Glutamatergic neuron (in vitro differentiated cells): ENCODE measurements around the gene MDC1. TPM values are rescaled to one million over a fixed set of nuclear protein-coding genes. Genes with fewer than 3 reads are reported as not detected.

ENCODE experiments used
- DNase-seq: peaks from one replicate; pipeline ENCODE4 v3.0.0; 2022
- H3K27ac Mint-ChIP-seq: one replicate; pipeline ENCODE4 v1.8.0; 2020; ENCODE audit warnings: mild to moderate bottlenecking, mixed read lengths, inconsistent platforms; ENCODE audit not compliant: unreplicated experiment
- H3K27me3 Mint-ChIP-seq: one replicate; pipeline ENCODE4 v1.8.0; 2020; ENCODE audit warnings: mild to moderate bottlenecking, moderate library complexity, mixed read lengths, inconsistent platforms; ENCODE audit not compliant: unreplicated experiment
- H3K36me3 Mint-ChIP-seq: one replicate; pipeline ENCODE4 v1.8.0; 2020; ENCODE audit warnings: mild to moderate bottlenecking, mixed read lengths, inconsistent platforms; ENCODE audit not compliant: unreplicated experiment
- H3K4me1 Mint-ChIP-seq: one replicate; pipeline ENCODE4 v1.8.0; 2020; ENCODE audit warnings: mild to moderate bottlenecking, low read depth, mixed read lengths, inconsistent platforms; ENCODE audit not compliant: unreplicated experiment
- H3K4me3 Mint-ChIP-seq: one replicate; pipeline ENCODE4 v1.8.0; 2020; ENCODE audit warnings: mild to moderate bottlenecking, mixed read lengths, inconsistent platforms; ENCODE audit not compliant: unreplicated experiment
- H3K9me3 Mint-ChIP-seq: one replicate; pipeline ENCODE4 v1.8.0; 2020; ENCODE audit warnings: mild to moderate bottlenecking, moderate library complexity, mixed read lengths, inconsistent platforms; ENCODE audit not compliant: unreplicated experiment
- CTCF ChIP-seq: fragments of 200-600 bp; sonication (generic); IDR thresholded peaks from one replicate; pipeline ENCODE4 v1.5.0; 2021; ENCODE audit not compliant: partially characterized antibody, unreplicated experiment
- total RNA-seq: library from RNA; stranded (reverse); fragmentation: NEBNext Ultra II Directional; extraction: Animal tissue kit (Norgen Biotek cat#: 25700); gene quantifications from one replicate; pipeline ENCODE4 v1.2.1, GENCODE V29; 2021; ENCODE audit not compliant: unreplicated experiment

Gene MDC1
- total RNA-seq, 1 donor from 2014 or later = 50.4 TPM

GRCh38 chr6:30744054-30744805 is 27.1 kb upstream of the MDC1 start, which contains the start of gene IER3:
TSS of gene IER3 (minus strand) at chr6:30744547. CDS start at chr6:30744518, 29 bp downstream.
- Mint-ChIP-seq H3K27me3 (peaks cover 22% of the 10 kb centered on the region), H3K4me3 (peak within 1 kb of the TSS; percentile 94), H3K4me1 (peaks cover 21% of the 10 kb centered on the region), H3K36me3 (peaks cover 4% of the 10 kb centered on the region), H3K27ac (peak within 1 kb of the TSS; percentile 89), H3K9me3 (peaks cover 13% of the 10 kb centered on the region)
- peak; percentile 57 for TF ChIP-seq CTCF
- peak; percentile 87 for DNase-seq

- Mint-ChIP-seq H3K9me3 (peaks cover 13% of the 10 kb centered on the region), H3K27me3 (peaks cover 22% of the 10 kb centered on the region), H3K27ac (peak overlapping the region; percentile 89), H3K4me3 (peak overlapping the region; percentile 94), H3K4me1 (peaks cover 21% of the 10 kb centered on the region), H3K36me3 (peaks cover 4% of the 10 kb centered on the region)
- peak; percentile 35 for DNase-seq
- no peak for TF ChIP-seq CTCF
These were observed 26.3 kb upstream of the MDC1 start for GRCh38 chr6:30743099-30744053.

GRCh38 chr6:30742316-30743098 is 25.4 kb upstream of the MDC1 start, which contains the start of gene FLOT1:
TSS of gene FLOT1 (minus strand) at chr6:30742687. CDS start at chr6:30742189, 498 bp downstream.
- peaks cover 20% of the 10 kb centered on the region for H3K27me3 Mint-ChIP-seq
- peaks cover 4% of the 10 kb centered on the region for H3K36me3 Mint-ChIP-seq
- TF ChIP-seq CTCF = no peak
- H3K27ac Mint-ChIP-seq = peak within 1 kb of the TSS; percentile 95
- H3K4me3 Mint-ChIP-seq = peak within 1 kb of the TSS; percentile 99
- DNase-seq = peak; percentile 90
- H3K9me3 Mint-ChIP-seq = peaks cover 13% of the 10 kb centered on the region
- peaks cover 21% of the 10 kb centered on the region for H3K4me1 Mint-ChIP-seq

- H3K27ac Mint-ChIP-seq = peak overlapping the region; percentile 95
- peak overlapping the region; percentile 99 for H3K4me3 Mint-ChIP-seq
- peaks cover 15% of the 10 kb centered on the region for H3K9me3 Mint-ChIP-seq
- peaks cover 20% of the 10 kb centered on the region for H3K27me3 Mint-ChIP-seq
- H3K4me1 Mint-ChIP-seq = peaks cover 21% of the 10 kb centered on the region
- TF ChIP-seq CTCF = no peak
- DNase-seq = no peak
- peaks cover 6% of the 10 kb centered on the region for H3K36me3 Mint-ChIP-seq
These were observed 24.8 kb upstream of the MDC1 start for GRCh38 chr6:30741789-30742315.
